Mammary epithelial cell (primary cell): ENCODE measurements around the gene MAL.

Source experiments
- EZH2 ChIP-seq: IDR thresholded peaks from 2 replicates; pipeline ENCODE4 v1.6.1; 2012; ENCODE audit warnings: low read length, inconsistent platforms, borderline replicate concordance
- TF ChIP-seq, protein P1 (sequence below), 2 donors: IDR thresholded peaks in 1 of 2; conservative IDR thresholded peaks in 1 of 2; 2 replicates each; pipeline ENCODE4 v1.5.1; 2011 to 2012; ENCODE audit warnings: inconsistent platforms in 2 of 2, low read length in 2 of 2, mild to moderate bottlenecking in 2 of 2, control low read depth in 1 of 2, low read depth in 1 of 2; ENCODE audit not compliant: insufficient read depth in 1 of 2; ENCODE audit errors: extremely low read depth in 1 of 2

- TF ChIP-seq, protein P1, sequence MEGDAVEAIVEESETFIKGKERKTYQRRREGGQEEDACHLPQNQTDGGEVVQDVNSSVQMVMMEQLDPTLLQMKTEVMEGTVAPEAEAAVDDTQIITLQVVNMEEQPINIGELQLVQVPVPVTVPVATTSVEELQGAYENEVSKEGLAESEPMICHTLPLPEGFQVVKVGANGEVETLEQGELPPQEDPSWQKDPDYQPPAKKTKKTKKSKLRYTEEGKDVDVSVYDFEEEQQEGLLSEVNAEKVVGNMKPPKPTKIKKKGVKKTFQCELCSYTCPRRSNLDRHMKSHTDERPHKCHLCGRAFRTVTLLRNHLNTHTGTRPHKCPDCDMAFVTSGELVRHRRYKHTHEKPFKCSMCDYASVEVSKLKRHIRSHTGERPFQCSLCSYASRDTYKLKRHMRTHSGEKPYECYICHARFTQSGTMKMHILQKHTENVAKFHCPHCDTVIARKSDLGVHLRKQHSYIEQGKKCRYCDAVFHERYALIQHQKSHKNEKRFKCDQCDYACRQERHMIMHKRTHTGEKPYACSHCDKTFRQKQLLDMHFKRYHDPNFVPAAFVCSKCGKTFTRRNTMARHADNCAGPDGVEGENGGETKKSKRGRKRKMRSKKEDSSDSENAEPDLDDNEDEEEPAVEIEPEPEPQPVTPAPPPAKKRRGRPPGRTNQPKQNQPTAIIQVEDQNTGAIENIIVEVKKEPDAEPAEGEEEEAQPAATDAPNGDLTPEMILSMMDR (conservative IDR thresholded peaks at IDR 0.05 in 1 of 2, IDR thresholded peaks at IDR 0.05 in 1 of 2; ENCODE audit: extremely low read depth in 1 of 2, insufficient read depth in 1 of 2, low read depth in 1 of 2, low read length in 2 of 2), result no peak
- TF ChIP-seq EZH2, result no peak
These were observed 8.9 kb upstream of the MAL start for GRCh38 chr2:95016616-95017015.
